ENCODE results near the gene JOSD1.
A peak's percentile ranks its signal among the peaks of the same experiment; 100 is the strongest.

Gene JOSD1

GRCh38 chr22:38710866-38711265, 10.1 kb upstream of the JOSD1 start:
- no peak for DNase-seq

GRCh38 chr22:38710351-38710750, 9.6 kb upstream of the JOSD1 start:
- DNase-seq = no peak

- no peak for DNase-seq
Measured at GRCh38 chr22:38709306-38709705, 8.6 kb upstream of the JOSD1 start.

- DNase-seq = no peak
Measured at GRCh38 chr22:38707984-38708383, 7.2 kb upstream of the JOSD1 start.

GRCh38 chr22:38707346-38707745, 6.6 kb upstream of the JOSD1 start:
- no peak for DNase-seq

- DNase-seq = no peak
Measured at GRCh38 chr22:38706901-38707195, 6.1 kb upstream of the JOSD1 start.

- peak; percentile 70 for DNase-seq
Measured at GRCh38 chr22:38706101-38706900, 5.6 kb upstream of the JOSD1 start.

- peak; percentile 99 for DNase-seq
Measured at GRCh38 chr22:38705235-38706100, 4.7 kb upstream of the JOSD1 start, which contains the start of gene GTPBP1. GTPBP1 (plus strand) TSS chr22:38705944; CDS start chr22:38705956, 12 bp downstream.

GRCh38 chr22:38704654-38705234, 4.0 kb upstream of the JOSD1 start:
- no peak for DNase-seq

GRCh38 chr22:38700270-38700788, 414 bp downstream of the JOSD1 start:
- no peak for DNase-seq

- DNase-seq = no peak
Measured at GRCh38 chr22:38699784-38700183, 959 bp downstream of the JOSD1 start.

- no peak for DNase-seq
Measured at GRCh38 chr22:38699143-38699542, 1.6 kb downstream of the JOSD1 start.

GRCh38 chr22:38698407-38699094, 2.2 kb downstream of the JOSD1 start:
- DNase-seq = no peak

- DNase-seq = no peak
Measured at GRCh38 chr22:38697425-38698089, 3.2 kb downstream of the JOSD1 start.

GRCh38 chr22:38696606-38697424, 3.9 kb downstream of the JOSD1 start:
- DNase-seq = no peak

GRCh38 chr22:38694940-38695339, 5.8 kb downstream of the JOSD1 start:
- DNase-seq = no peak

GRCh38 chr22:38694049-38694448, 6.7 kb downstream of the JOSD1 start:
- DNase-seq = no peak

GRCh38 chr22:38689651-38690050, 11.1 kb downstream of the JOSD1 start:
- DNase-seq = no peak

GRCh38 chr22:38685761-38686160, 15.0 kb downstream of the JOSD1 start:
- DNase-seq = no peak

- no peak for DNase-seq
Measured at GRCh38 chr22:38684895-38685294, 15.8 kb downstream of the JOSD1 start.

- DNase-seq = peak; percentile 92
Measured at GRCh38 chr22:38681582-38682335, 19.0 kb downstream of the JOSD1 start, which contains the start of gene TOMM22. TOMM22 (plus strand) TSS chr22:38681957; CDS start chr22:38681979, 22 bp downstream.
